Measurements from ENCODE around the gene GNPTG.

Gene GNPTG

DNA sequence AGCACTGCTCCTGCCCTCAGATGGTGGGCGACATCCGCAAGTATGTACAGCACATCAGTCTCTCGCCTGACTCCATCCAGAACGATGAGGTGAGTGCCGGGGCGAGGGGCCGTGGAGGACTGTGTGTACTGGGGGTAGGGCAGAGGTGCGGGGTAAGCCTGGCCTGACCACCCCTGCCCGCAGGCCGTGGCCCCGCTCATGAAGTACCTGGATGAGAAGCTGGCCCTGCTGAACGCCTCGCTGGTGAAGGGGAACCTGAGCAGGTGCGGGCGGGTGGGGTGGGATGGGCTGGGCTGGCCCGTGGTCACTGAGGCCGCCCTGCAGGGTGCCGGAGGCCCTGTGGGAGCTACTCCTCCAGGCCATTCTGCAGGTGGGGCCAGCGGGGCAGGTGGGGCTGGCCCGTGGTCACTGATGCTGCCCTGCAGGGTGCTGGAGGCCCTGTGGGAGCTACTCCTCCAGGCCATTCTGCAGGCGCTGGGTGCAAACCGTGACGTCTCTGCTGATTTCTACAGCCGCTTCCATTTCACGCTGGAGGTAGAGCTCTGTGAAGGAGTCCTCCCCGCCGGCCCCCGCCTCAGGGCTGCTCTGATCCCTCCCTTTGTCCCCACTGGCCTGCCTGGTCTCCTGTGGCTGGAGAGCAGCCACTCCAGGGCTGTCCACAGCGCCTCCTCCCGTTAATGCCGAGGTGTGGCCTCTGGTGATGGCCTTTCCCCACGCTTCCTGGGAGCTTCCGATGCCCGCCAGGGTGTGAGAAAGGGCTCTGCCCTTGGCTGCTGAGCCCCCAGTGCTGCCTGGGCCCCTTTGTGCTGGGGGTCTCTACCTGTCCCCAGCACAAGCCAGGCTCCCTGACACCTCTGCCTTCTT, 5.1 kb upstream of the GNPTG start:
- no peak overlapping the region for H3K9ac ChIP-seq (ENCODE audit: insufficient read length)

DNA sequence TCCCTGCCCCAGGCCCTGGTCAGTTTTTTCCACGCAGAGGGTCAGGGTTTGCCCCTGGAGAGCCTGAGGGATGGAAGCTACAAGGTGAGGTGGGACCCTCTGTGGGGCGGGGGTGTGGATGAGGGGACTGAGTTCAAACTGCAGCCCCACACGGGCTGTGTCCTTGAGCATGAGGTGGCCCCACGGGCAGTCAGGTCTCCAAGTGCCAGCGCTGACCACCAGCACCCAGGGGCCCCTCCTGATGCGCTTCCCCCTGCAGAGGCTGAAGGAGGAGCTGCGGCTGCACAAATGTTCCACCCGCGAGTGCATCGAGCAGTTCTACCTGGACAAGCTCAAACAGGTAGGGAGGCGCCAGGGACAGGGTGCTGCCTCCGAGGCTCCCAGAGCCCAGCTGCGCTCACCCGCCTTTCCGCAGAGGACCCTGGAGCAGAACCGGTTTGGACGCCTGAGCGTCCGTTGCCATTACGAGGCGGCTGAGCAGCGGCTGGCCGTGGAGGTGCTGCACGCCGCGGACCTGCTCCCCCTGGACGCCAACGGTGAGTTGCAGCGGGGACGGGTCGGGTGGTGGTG, 4.4 kb upstream of the GNPTG start:
- Histone ChIP-seq H3K27ac (no peak overlapping the region), H3K4me3 (no peak overlapping the region), H3K9ac (ENCODE audit: insufficient read length) (no peak overlapping the region), H3K9me3 (ENCODE audit: low read depth, low read length) (no peaks in the 10 kb centered on the region), H3K36me3 (ENCODE audit: insufficient read depth, low read length) (no peaks in the 10 kb centered on the region)
- no peak for DNase-seq (ENCODE audit: low read depth, low spot score)
- no peak for TF ChIP-seq EZH2 (IDR thresholded peaks at IDR 0.05)
- no peak for TF ChIP-seq POLR2AphosphoS5 (IDR thresholded peaks at IDR 0.05; ENCODE audit: borderline replicate concordance, low read depth, low read length)
- TF ChIP-seq FOXP2 (optimal IDR thresholded peaks at IDR 0.05; ENCODE audit: control extremely low read depth, extremely low read length, insufficient read depth): no peak

More for the DNA sequence above, 5.1 kb upstream of the GNPTG start:
- no peak overlapping the region for H3K4me3 ChIP-seq
- no peaks in the 10 kb centered on the region for H3K36me3 ChIP-seq (ENCODE audit: insufficient read depth, low read length)
- DNase-seq (ENCODE audit: low read depth, low spot score): no peak
- no peak overlapping the region for H3K27ac ChIP-seq
- no peaks in the 10 kb centered on the region for H3K9me3 ChIP-seq (ENCODE audit: low read depth, low read length)
- no peak for TF ChIP-seq EZH2 (IDR thresholded peaks at IDR 0.05)
- TF ChIP-seq POLR2AphosphoS5 (IDR thresholded peaks at IDR 0.05; ENCODE audit: borderline replicate concordance, low read depth, low read length): no peak
- no peak for TF ChIP-seq FOXP2 (optimal IDR thresholded peaks at IDR 0.05; ENCODE audit: control extremely low read depth, extremely low read length, insufficient read depth)

DNA sequence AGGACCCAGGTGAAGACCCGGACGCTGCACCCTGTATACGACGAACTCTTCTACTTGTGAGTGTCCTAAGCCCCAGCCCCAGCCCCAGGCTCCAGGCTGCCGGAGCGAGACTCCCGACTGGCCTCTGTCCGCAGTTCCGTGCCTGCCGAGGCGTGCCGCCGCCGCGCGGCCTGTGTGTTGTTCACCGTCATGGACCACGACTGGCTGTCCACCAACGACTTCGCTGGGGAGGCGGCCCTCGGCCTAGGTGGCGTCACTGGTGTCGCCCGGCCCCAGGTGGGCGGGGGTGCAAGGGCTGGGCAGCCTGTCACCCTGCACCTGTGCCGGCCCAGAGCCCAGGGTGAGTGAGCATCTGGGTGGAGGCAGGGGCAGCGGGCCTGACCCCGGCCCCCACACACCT, 3.8 kb upstream of the GNPTG start:
- no peaks in the 10 kb centered on the region for H3K36me3 ChIP-seq (ENCODE audit: insufficient read depth, low read length)
- H3K27ac ChIP-seq: no peak overlapping the region
- no peak overlapping the region for H3K4me3 ChIP-seq
- TF ChIP-seq POLR2AphosphoS5 (IDR thresholded peaks at IDR 0.05; ENCODE audit: borderline replicate concordance, low read depth, low read length): no peak
- no peak for TF ChIP-seq FOXP2 (optimal IDR thresholded peaks at IDR 0.05; ENCODE audit: control extremely low read depth, extremely low read length, insufficient read depth)
- no peak for TF ChIP-seq EZH2 (IDR thresholded peaks at IDR 0.05)
- DNase-seq (ENCODE audit: low read depth, low spot score): no peak
- no peaks in the 10 kb centered on the region for H3K9me3 ChIP-seq (ENCODE audit: low read depth, low read length)
- no peak overlapping the region for H3K9ac ChIP-seq (ENCODE audit: insufficient read length)

DNA sequence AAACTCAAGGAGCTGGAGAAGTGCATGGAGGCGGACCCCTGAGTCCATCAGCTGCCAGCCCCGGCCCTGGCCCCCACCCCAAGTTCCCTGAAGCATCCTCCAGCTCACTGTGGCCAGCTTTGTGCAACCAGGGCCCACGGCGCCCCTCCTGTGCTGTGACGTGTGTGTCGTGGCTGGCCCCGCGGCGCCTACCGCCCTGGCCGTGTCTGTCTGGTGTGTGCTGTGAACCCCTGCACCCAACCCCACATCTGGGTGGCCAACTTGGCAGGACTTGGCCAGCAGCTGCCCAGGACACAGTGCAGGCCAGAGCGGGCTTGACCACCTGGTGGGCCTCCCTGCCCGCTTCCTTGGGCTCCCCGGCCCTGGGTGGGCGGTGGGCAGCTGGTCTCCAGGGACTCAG, 3.3 kb upstream of the GNPTG start:
- H3K4me3 ChIP-seq: no peak overlapping the region
- TF ChIP-seq FOXP2 (optimal IDR thresholded peaks at IDR 0.05; ENCODE audit: control extremely low read depth, extremely low read length, insufficient read depth): no peak
- TF ChIP-seq EZH2 (IDR thresholded peaks at IDR 0.05): no peak
- TF ChIP-seq POLR2AphosphoS5 (IDR thresholded peaks at IDR 0.05; ENCODE audit: borderline replicate concordance, low read depth, low read length): no peak
- H3K9me3 ChIP-seq (ENCODE audit: low read depth, low read length): no peaks in the 10 kb centered on the region
- H3K9ac ChIP-seq (ENCODE audit: insufficient read length): no peak overlapping the region
- H3K27ac ChIP-seq: no peak overlapping the region
- DNase-seq (ENCODE audit: low read depth, low spot score): no peak
- H3K36me3 ChIP-seq (ENCODE audit: insufficient read depth, low read length): no peaks in the 10 kb centered on the region

DNA sequence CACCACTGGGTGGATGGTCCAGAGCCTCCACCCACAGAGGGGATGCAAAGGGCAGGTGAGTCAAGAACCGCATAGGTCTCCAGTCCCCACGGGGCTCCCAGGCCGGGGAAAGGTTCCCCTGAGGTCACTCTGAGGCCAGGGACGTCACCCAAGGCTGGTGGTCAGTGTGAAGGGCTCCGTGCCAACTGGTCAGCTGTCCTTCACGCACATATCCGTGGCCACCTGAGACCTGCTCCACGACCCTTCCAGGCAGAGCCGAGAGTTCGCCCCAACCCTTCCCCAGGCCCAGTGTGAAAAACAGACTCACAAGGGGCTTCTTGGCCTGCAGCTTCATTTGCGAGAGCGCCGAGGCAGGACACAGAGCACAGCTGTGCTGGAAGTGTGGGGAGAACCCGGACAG, 2.8 kb upstream of the GNPTG start:
- no peak for DNase-seq (ENCODE audit: low read depth, low spot score)
- Histone ChIP-seq H3K36me3 (ENCODE audit: insufficient read depth, low read length) (no peaks in the 10 kb centered on the region), H3K9me3 (ENCODE audit: low read depth, low read length) (no peaks in the 10 kb centered on the region), H3K4me3 (no peak overlapping the region), H3K9ac (ENCODE audit: insufficient read length) (no peak overlapping the region), H3K27ac (no peak overlapping the region)
- TF ChIP-seq FOXP2 (optimal IDR thresholded peaks at IDR 0.05; ENCODE audit: control extremely low read depth, extremely low read length, insufficient read depth): no peak
- TF ChIP-seq POLR2AphosphoS5 (IDR thresholded peaks at IDR 0.05; ENCODE audit: borderline replicate concordance, low read depth, low read length): no peak
- TF ChIP-seq EZH2 (IDR thresholded peaks at IDR 0.05): no peak

DNA sequence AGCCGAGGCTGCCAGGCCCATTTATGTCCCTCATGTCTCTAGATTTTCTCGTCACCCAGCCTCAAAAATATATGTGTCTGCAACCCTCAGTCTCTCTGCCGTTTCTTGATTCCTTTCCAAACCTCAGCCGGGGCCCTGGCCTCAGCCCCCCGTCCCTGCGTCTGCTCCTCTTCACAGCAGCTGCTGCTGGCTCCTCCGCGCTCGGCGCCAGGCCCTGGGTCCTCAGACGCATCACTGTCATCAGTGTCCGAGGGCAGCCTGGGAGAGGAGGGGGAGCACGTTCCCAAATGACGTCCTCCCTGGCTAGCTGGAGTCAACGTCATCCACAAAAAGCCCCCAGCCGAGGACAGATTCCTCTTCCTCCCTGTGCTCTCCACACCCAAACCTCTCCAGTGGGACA, 2.4 kb upstream of the GNPTG start:
- Histone ChIP-seq H3K9ac (ENCODE audit: insufficient read length) (no peak overlapping the region), H3K27ac (no peak overlapping the region), H3K9me3 (ENCODE audit: low read depth, low read length) (no peaks in the 10 kb centered on the region), H3K36me3 (ENCODE audit: insufficient read depth, low read length) (no peaks in the 10 kb centered on the region), H3K4me3 (no peak overlapping the region)
- DNase-seq (ENCODE audit: low read depth, low spot score): no peak
- no peak for TF ChIP-seq POLR2AphosphoS5 (IDR thresholded peaks at IDR 0.05; ENCODE audit: borderline replicate concordance, low read depth, low read length)
- no peak for TF ChIP-seq EZH2 (IDR thresholded peaks at IDR 0.05)
- no peak for TF ChIP-seq FOXP2 (optimal IDR thresholded peaks at IDR 0.05; ENCODE audit: control extremely low read depth, extremely low read length, insufficient read depth)

DNA sequence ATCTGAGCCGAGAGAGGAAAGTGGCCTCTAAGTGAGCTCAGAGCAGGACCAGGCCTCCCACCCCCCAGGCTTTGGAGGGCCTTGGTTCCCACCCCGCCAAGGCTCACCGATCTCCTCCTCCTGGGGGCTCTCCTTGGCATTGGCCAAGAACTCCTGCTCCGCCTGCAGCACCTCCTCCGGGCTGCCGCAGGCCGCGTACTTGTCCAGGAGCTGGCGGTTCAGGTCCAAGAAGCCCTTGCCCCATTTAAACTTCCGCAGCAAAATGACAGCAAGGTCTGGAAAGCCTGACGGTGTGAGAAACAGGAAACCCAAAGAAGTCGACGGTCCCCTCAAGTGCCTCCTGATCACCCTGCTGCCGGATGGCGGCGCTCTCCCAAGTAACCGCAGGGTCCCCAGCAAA, 1.8 kb upstream of the GNPTG start:
- H3K36me3 ChIP-seq (ENCODE audit: insufficient read depth, low read length): no peaks in the 10 kb centered on the region
- no peak for TF ChIP-seq FOXP2 (optimal IDR thresholded peaks at IDR 0.05; ENCODE audit: control extremely low read depth, extremely low read length, insufficient read depth)
- no peak for TF ChIP-seq EZH2 (IDR thresholded peaks at IDR 0.05)
- no peak for TF ChIP-seq POLR2AphosphoS5 (IDR thresholded peaks at IDR 0.05; ENCODE audit: borderline replicate concordance, low read depth, low read length)
- no peak overlapping the region for H3K27ac ChIP-seq
- no peak overlapping the region for H3K9ac ChIP-seq (ENCODE audit: insufficient read length)
- no peak overlapping the region for H3K4me3 ChIP-seq
- no peak for DNase-seq (ENCODE audit: low read depth, low spot score)
- no peaks in the 10 kb centered on the region for H3K9me3 ChIP-seq (ENCODE audit: low read depth, low read length)

DNA sequence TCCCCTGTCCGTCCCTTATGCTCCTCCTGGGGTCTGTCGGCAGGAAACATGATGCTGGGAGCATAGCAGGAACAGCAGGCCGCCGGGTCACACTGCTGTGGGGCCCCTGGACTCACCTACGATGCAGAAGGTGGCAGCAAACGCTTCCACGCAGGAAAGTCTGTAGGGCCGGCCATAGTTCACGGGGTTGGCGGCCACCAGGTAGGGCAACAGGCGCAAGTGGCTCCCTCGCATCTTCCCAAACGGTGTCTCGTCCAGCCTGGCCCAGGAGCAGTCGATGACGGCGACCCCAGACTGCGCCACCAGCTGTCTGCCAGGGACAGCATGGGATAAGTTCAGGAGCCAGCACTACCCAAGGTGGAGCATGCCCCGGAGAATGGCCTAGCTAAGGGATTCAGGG, 1.0 kb upstream of the GNPTG start:
- H3K4me3 ChIP-seq: peak overlapping the region; percentile 98
- TF ChIP-seq EZH2 (IDR thresholded peaks at IDR 0.05): no peak
- TF ChIP-seq FOXP2 (optimal IDR thresholded peaks at IDR 0.05; ENCODE audit: control extremely low read depth, extremely low read length, insufficient read depth): no peak
- no peak for TF ChIP-seq POLR2AphosphoS5 (IDR thresholded peaks at IDR 0.05; ENCODE audit: borderline replicate concordance, low read depth, low read length)
- no peak for DNase-seq (ENCODE audit: low read depth, low spot score)
- no peak overlapping the region for H3K27ac ChIP-seq
- H3K36me3 ChIP-seq (ENCODE audit: insufficient read depth, low read length): no peaks in the 10 kb centered on the region
- H3K9me3 ChIP-seq (ENCODE audit: low read depth, low read length): no peaks in the 10 kb centered on the region
- H3K9ac ChIP-seq (ENCODE audit: insufficient read length): peak overlapping the region; percentile 81
